B cell (primary cell): ENCODE results near the gene DNAH10. TPM values are rescaled to one million over a fixed set of nuclear protein-coding genes. Genes with fewer than 3 reads are reported as not detected.

Source experiments
- ATAC-seq: fragments of 200-7000 bp; cut with Tn5 transposase; one replicate; pipeline ENCODE4 v1.10.0; 2021; ENCODE audit warnings: low read depth, mild to moderate bottlenecking, moderate number of reproducible peaks, moderate library complexity
- CTCF ChIA-PET: fragments of 350-600 bp; sonication (Branson Sonifier 250); formaldehyde crosslinking; loops from one replicate; lab custom pipeline; 2021; ENCODE audit warnings: antibody characterized with exemption, inconsistent platforms; lab: Charles Lee
- POLR2A ChIA-PET: fragments of 350-600 bp; sonication (Branson Sonifier 250); formaldehyde crosslinking; loops from one replicate; lab custom pipeline; 2021; ENCODE audit warnings: antibody characterized with exemption; lab: Charles Lee
- DNase-seq: peaks from one replicate; pipeline ENCODE4 v3.0.0; 2013
- H2AFZ ChIP-seq: 2 replicates; pipeline ENCODE4 v1.6.1; 2012; ENCODE audit warnings: mild to moderate bottlenecking, low read depth, low read length; ENCODE audit not compliant: insufficient read depth, poor library complexity, severe bottlenecking
- H3K27ac ChIP-seq, 2 donors: 1 replicate in 1 of 2; 2 replicates in 1 of 2; pipeline ENCODE4 v1.5.1; 2012 to 2013; ENCODE audit warnings: low read length in 2 of 2, mild to moderate bottlenecking in 2 of 2, moderate library complexity in 1 of 2
- H3K27me3 ChIP-seq, 4 experiments: fragments of 200-600 bp in 1 of 4; sonication (generic) in 1 of 4; replicated peaks in 1 of 4; 1 replicate in 2 of 4; 2 replicates in 2 of 4; pipeline versions ENCODE4 v1.6.1 to v1.7.0; 2013 to 2016; ENCODE audit warnings: low read length in 3 of 4, mild to moderate bottlenecking in 2 of 4, mixed read lengths in 1 of 4, moderate library complexity in 1 of 4; ENCODE audit not compliant: insufficient read depth in 4 of 4, control insufficient read depth in 3 of 4; ENCODE audit errors: control extremely low read depth in 1 of 4
- H3K36me3 ChIP-seq, 2 experiments: replicated peaks in 1 of 2; 1 replicate in 1 of 2; 2 replicates in 1 of 2; pipeline versions ENCODE4 v1.6.1 to v1.7.1; 2013; ENCODE audit warnings: low read length in 1 of 2; ENCODE audit not compliant: insufficient read depth in 2 of 2, control insufficient read depth in 1 of 2; ENCODE audit errors: control extremely low read depth in 1 of 2, extremely low read depth in 1 of 2
- H3K4me1 ChIP-seq, 2 donors: fragments of 200-600 bp in 1 of 2; sonication (generic) in 1 of 2; 1 replicate in 1 of 2; 2 replicates in 1 of 2; pipeline versions ENCODE4 v1.5.1 to v1.6.1; 2013 to 2017; ENCODE audit warnings: low read length in 2 of 2; ENCODE audit not compliant: control insufficient read depth in 2 of 2, insufficient read depth in 2 of 2
- H3K4me2 ChIP-seq: replicated peaks from 2 replicates; pipeline ENCODE3; 2012; ENCODE audit warnings: mild to moderate bottlenecking, low read depth, low read length; ENCODE audit not compliant: poor library complexity, severe bottlenecking
- H3K4me3 ChIP-seq, 5 experiments: fragments of 200-600 bp in 1 of 5; sonication (generic) in 1 of 5; 1 replicate in 3 of 5; 2 replicates in 2 of 5; pipeline versions ENCODE4 v1.5.1 to v1.7.0; 2011 to 2016; ENCODE audit warnings: low read length in 4 of 5, mild to moderate bottlenecking in 4 of 5, low read depth in 2 of 5, control low read depth in 1 of 5, moderate library complexity in 1 of 5; ENCODE audit not compliant: insufficient read depth in 1 of 5; ENCODE audit errors: control extremely low read depth in 1 of 5, extremely low read depth in 1 of 5
- H3K79me2 ChIP-seq: fragments of 200-600 bp; sonication (generic); one replicate; pipeline ENCODE4 v1.6.0; 2016; ENCODE audit warnings: low read length; ENCODE audit not compliant: control insufficient read depth, insufficient read depth
- H3K9ac ChIP-seq: fragments of 200-600 bp; sonication (generic); 2 replicates; pipeline ENCODE4 v1.6.1; 2017; ENCODE audit warnings: mild to moderate bottlenecking, low read length, moderate library complexity
- H3K9me3 ChIP-seq, 3 donors: one replicate each; pipeline versions ENCODE4 v1.6.1 to v1.7.1; 2013; ENCODE audit warnings: low read length in 2 of 3; ENCODE audit not compliant: control insufficient read depth in 2 of 3, insufficient read depth in 1 of 3; ENCODE audit errors: control extremely low read depth in 1 of 3
- H4K20me1 ChIP-seq: 2 replicates; pipeline ENCODE4 v1.6.0; 2012; ENCODE audit warnings: mild to moderate bottlenecking, low read length; ENCODE audit not compliant: insufficient read depth, control insufficient read depth, poor library complexity, severe bottlenecking
- H3K27ac Mint-ChIP-seq: one replicate; pipeline ENCODE4 v1.8.0; 2021; ENCODE audit warnings: mixed read lengths
- H3K27me3 Mint-ChIP-seq: one replicate; pipeline ENCODE4 v1.8.0; 2021; ENCODE audit warnings: mixed read lengths
- H3K4me1 Mint-ChIP-seq: one replicate; pipeline ENCODE4 v1.8.0; 2021; ENCODE audit warnings: mixed read lengths
- H3K4me3 Mint-ChIP-seq: one replicate; pipeline ENCODE4 v1.8.0; 2021; ENCODE audit warnings: mixed read lengths
- H3K9me3 Mint-ChIP-seq: one replicate; pipeline ENCODE4 v1.8.0; 2022; ENCODE audit warnings: mixed read lengths; ENCODE audit not compliant: insufficient read depth
- EZH2 ChIP-seq: IDR thresholded peaks from 2 replicates; pipeline ENCODE4 v1.6.1; 2012; ENCODE audit warnings: borderline replicate concordance, low read depth, mild to moderate bottlenecking, moderate library complexity, low read length; ENCODE audit not compliant: insufficient read depth, poor library complexity, severe bottlenecking
- WGBS: methylation state at CpG from one replicate; pipeline ENCODE4 v1.1.5; 2013; ENCODE audit warnings: missing lambda C conversion rate; ENCODE audit not compliant: insufficient coverage; 5-methylcytosine and 5-hydroxymethylcytosine counted together
- intact Hi-C: fragments of 100-400 bp; cut with micrococcal nuclease; formaldehyde crosslinking; loops from one replicate; pipeline ENCODE4 v1.10.0; 2022
- polyA plus RNA-seq: library from polyadenylated mRNA; depleted of rRNA; stranded (reverse); fragments of >200 nt; gene quantifications from 2 replicates; pipeline ENCODE4 v1.2.3, GENCODE V29; 2012
- total RNA-seq, 2 donors: library from RNA; stranded (reverse); fragments of 120-200 nt in 1 of 2; gene quantifications; 1 replicate in 1 of 2; 2 replicates in 1 of 2; pipeline versions ENCODE4 v1.2.3 to v1.2.4, GENCODE V29; 2013 to 2022
- TF ChIP-seq, protein P1 (sequence below): fragments of 200-600 bp; IDR thresholded peaks from one replicate; pipeline ENCODE4 v1.8.0; 2022; ENCODE audit warnings: antibody characterized with exemption, mild to moderate bottlenecking

The DNAH10 gene
- total and polyA plus RNA-seq, 2 donors (not counting 1 experiment from before 2014, with no cell fraction given) = 0.24 to 0.99 TPM

DNA sequence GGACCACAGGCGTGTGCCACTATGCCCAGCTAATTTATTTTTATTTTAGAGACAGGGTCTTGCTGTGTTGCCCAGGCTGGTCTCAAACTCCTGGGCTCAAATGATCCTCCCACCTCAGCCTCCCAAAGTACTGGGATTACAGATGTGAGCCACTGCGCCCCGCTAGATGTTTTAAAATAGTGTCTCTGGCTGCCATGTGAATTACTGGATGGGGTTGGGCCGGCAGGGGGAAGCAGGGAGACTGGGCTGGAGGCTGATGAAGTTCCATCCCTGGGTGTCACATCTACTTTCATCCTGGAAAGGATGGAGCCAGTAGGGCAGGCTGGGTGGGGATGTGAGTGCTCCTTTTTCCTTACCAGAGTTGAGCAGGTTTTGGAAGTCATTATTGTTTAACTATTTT is 46.1 kb downstream of the DNAH10 start:
- no peaks in the 10 kb centered on the region for H3K9me3 Mint-ChIP-seq
- Histone ChIP-seq H4K20me1 (no peaks in the 10 kb centered on the region), H3K27me3 (no peaks in the 10 kb centered on the region), H3K36me3 (no peaks in the 10 kb centered on the region), H3K4me3 (no peak overlapping the region), H3K4me2 (no peak overlapping the region), H3K27ac (no peak overlapping the region), H3K9ac (no peak overlapping the region), H3K4me1 (no peaks in the 10 kb centered on the region), H3K79me2 (no peaks in the 10 kb centered on the region), H2AFZ (no peak overlapping the region), H3K9me3 (no peaks in the 10 kb centered on the region)
- TF ChIP-seq EZH2 = no peak
- TF ChIP-seq, protein P1, sequence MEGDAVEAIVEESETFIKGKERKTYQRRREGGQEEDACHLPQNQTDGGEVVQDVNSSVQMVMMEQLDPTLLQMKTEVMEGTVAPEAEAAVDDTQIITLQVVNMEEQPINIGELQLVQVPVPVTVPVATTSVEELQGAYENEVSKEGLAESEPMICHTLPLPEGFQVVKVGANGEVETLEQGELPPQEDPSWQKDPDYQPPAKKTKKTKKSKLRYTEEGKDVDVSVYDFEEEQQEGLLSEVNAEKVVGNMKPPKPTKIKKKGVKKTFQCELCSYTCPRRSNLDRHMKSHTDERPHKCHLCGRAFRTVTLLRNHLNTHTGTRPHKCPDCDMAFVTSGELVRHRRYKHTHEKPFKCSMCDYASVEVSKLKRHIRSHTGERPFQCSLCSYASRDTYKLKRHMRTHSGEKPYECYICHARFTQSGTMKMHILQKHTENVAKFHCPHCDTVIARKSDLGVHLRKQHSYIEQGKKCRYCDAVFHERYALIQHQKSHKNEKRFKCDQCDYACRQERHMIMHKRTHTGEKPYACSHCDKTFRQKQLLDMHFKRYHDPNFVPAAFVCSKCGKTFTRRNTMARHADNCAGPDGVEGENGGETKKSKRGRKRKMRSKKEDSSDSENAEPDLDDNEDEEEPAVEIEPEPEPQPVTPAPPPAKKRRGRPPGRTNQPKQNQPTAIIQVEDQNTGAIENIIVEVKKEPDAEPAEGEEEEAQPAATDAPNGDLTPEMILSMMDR = no peak
- H3K4me1 Mint-ChIP-seq = no peaks in the 10 kb centered on the region
- intact Hi-C loops = no loop called here
- peaks cover 23% of the 10 kb centered on the region for H3K27me3 Mint-ChIP-seq
- H3K27ac Mint-ChIP-seq = no peak overlapping the region
- H3K4me3 Mint-ChIP-seq = no peak overlapping the region
- 63% methylated on average over 1 of the region's 4 CpGs for WGBS
- POLR2A ChIA-PET = no interaction called here
- no peak for DNase-seq
- CTCF ChIA-PET = no interaction called here
- ATAC-seq = no peak

DNA sequence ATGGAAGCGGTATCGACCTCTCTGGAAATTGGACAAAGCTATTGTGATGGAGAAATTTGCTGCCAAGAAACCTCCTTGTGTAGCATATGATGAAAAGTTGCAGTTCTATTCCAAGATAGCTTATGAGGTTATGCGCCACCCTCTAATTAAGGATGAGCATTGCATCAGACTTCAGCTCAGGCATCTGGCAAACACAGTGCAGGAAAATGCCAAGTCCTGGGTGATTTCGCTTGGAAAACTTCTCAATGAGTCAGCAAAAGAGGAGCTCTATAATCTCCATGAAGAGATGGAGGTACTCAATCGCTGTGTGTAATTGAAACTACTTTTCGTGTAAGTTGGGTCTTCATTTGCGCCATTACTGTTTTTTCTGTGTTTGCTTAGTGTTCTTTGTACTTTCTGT is 51.2 kb downstream of the DNAH10 start:
- DNase-seq (no peak), ATAC-seq (no peak)
- WGBS = 95% methylated on average over 3 of the region's 7 CpGs
- H3K27ac ChIP-seq = no peak overlapping the region
- H3K9ac ChIP-seq = no peak overlapping the region
- POLR2A ChIA-PET = no interaction called here
- CTCF ChIA-PET = no interaction called here
- no peak overlapping the region for H3K27ac Mint-ChIP-seq
- H4K20me1 ChIP-seq = no peaks in the 10 kb centered on the region
- no peak overlapping the region for H3K4me3 ChIP-seq
- no peak overlapping the region for H3K4me3 Mint-ChIP-seq
- H3K27me3 ChIP-seq = peaks cover 0 to 4% (median 0%) of the 10 kb centered on the region in 4 experiments
- peaks cover 8% of the 10 kb centered on the region for H3K9me3 Mint-ChIP-seq
- H2AFZ ChIP-seq = no peak overlapping the region
- H3K4me1 Mint-ChIP-seq = no peaks in the 10 kb centered on the region
- no peaks in the 10 kb centered on the region for H3K4me1 ChIP-seq
- H3K27me3 Mint-ChIP-seq = peaks cover 14% of the 10 kb centered on the region
- H3K79me2 ChIP-seq = no peaks in the 10 kb centered on the region
- peaks cover 3 to 15% (median 8%) of the 10 kb centered on the region in 3 donors for H3K9me3 ChIP-seq
- intact Hi-C loops = no loop called here
- TF ChIP-seq, protein P1 = no peak
- TF ChIP-seq EZH2 = no peak
- no peaks in the 10 kb centered on the region for H3K36me3 ChIP-seq
- H3K4me2 ChIP-seq = no peak overlapping the region
